ENCODE results near the gene SARDH. TPM values are rescaled to one million over a fixed set of nuclear protein-coding genes. Genes with fewer than 3 reads are reported as not detected.
A peak's percentile ranks its signal among the peaks of the same experiment; 100 is the strongest.
"Not testable (repeated sequence)": the region's sequence is repeated elsewhere in the genome, so short reads cannot be mapped to it uniquely, and the experiment has no call there.

The SARDH gene
- total RNA-seq, 1 donor from 2014 or later: 6.8 TPM

DNA sequence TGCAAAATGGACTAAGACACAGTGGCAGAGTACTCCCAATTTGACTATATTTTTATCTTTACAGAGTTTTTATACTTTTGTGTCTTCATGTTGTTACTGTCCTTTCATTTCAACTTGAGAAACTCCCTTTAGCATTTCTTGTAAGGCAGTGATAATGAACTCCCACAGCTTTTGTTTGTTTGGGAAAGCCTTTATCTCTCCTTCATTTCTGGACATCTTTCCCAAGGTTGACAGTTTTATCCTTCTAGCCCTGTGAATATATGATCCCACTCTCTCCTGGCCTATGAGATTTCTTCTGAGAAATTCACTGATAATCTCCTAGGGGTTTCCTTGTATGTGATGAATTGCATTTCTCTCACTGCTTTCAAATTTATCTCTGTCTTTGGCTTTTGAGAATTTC, 9.2 kb upstream of the SARDH start:
- no peak for DNase-seq (ENCODE audit: extremely low spot score, unreplicated experiment)
- H3K36me3 Mint-ChIP-seq: no peaks in the 10 kb centered on the region
- no peaks in the 10 kb centered on the region for H3K4me1 Mint-ChIP-seq (ENCODE audit: unreplicated experiment)
- TF ChIP-seq, protein P1, sequence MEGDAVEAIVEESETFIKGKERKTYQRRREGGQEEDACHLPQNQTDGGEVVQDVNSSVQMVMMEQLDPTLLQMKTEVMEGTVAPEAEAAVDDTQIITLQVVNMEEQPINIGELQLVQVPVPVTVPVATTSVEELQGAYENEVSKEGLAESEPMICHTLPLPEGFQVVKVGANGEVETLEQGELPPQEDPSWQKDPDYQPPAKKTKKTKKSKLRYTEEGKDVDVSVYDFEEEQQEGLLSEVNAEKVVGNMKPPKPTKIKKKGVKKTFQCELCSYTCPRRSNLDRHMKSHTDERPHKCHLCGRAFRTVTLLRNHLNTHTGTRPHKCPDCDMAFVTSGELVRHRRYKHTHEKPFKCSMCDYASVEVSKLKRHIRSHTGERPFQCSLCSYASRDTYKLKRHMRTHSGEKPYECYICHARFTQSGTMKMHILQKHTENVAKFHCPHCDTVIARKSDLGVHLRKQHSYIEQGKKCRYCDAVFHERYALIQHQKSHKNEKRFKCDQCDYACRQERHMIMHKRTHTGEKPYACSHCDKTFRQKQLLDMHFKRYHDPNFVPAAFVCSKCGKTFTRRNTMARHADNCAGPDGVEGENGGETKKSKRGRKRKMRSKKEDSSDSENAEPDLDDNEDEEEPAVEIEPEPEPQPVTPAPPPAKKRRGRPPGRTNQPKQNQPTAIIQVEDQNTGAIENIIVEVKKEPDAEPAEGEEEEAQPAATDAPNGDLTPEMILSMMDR (conservative IDR thresholded peaks at IDR 0.05): no peak
- H3K27ac Mint-ChIP-seq: no peak overlapping the region
- H3K4me3 Mint-ChIP-seq: no peak overlapping the region
- H3K27me3 Mint-ChIP-seq: peaks cover 25% of the 10 kb centered on the region
- peaks cover 5% of the 10 kb centered on the region for H3K9me3 Mint-ChIP-seq

DNA sequence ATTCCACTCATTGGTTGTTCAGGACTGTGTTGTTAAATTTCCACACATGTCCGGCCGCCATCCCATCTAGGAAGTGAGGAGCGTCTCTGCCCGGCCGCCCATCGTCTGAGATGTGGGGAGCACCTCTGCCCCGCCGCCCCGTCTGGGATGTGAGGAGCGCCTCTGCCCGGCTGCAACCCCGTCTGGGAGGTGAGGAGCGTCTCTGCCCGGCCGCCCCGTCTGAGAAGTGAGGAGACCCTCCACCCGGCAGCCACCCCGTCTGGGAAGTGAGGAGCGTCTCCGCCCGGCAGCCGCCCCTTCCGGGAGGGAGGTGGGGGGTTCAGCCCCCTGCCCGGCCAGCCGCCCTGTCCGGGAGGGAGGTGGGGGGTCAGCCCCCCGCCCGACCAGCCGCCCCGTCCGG, 6.4 kb upstream of the SARDH start:
- DNase-seq (ENCODE audit: extremely low spot score, unreplicated experiment): peak; percentile 40
- not testable (repeated sequence) for H3K4me3 Mint-ChIP-seq; H3K27ac Mint-ChIP-seq; H3K9me3 Mint-ChIP-seq; H3K4me1 Mint-ChIP-seq (ENCODE audit: unreplicated experiment); H3K36me3 Mint-ChIP-seq
- H3K27me3 Mint-ChIP-seq: peaks cover 17% of the 10 kb centered on the region

DNA sequence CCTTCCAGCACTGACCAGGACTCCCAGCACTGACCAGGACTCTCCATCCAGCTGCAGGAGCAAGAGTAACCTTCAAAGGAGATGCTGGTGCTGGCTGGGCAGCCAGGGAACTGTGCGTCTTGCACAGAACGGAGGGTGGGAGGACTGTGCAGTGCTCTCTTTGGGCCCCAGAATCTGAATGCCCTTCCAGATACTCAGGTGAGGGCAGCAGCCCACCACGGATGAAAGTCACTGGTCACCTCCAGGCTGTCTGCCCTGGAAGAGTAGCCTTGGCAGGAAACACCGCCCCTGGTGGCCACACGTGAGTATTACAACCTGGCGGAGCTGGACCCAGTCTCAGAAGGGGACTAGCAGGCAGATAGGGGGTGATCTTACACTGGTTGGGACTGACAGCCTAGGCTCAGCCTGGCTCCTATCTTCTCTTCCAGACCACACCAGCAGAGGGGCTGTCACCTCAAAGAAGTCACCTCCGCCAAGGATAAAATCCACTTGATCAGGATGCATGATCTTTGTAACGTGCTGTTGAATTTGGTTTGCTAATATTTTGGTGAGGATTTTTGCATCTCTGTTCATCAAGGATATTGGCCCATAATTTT, 4.8 kb upstream of the SARDH start:
- H3K4me3 Mint-ChIP-seq: no peak overlapping the region
- TF ChIP-seq, protein P1 (conservative IDR thresholded peaks at IDR 0.05): peak; percentile 99
- H3K9me3 Mint-ChIP-seq: no peaks in the 10 kb centered on the region
- H3K27ac Mint-ChIP-seq: no peak overlapping the region
- H3K36me3 Mint-ChIP-seq: no peaks in the 10 kb centered on the region
- no peaks in the 10 kb centered on the region for H3K4me1 Mint-ChIP-seq (ENCODE audit: unreplicated experiment)
- H3K27me3 Mint-ChIP-seq: peaks cover 7% of the 10 kb centered on the region
- peak; percentile 86 for DNase-seq (ENCODE audit: extremely low spot score, unreplicated experiment)

DNA sequence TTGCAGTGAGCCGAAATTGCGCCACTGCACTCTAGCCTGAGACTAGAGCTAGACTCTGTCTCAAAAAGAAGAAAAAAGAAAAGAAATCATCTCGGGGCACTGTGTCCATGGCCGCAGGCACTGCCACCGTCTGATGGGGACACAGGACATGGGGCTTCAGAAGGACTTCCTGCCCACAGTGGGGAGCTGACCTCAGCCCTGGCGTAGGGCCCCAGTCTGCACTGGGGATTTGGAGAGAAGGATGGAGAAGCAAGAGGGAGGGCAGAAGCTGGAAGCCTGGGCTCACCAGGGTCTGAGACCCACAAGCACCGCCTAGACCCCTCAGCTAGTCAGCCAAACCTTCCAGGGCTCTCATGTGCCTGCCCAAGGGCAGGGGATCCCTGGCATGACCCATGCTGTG, 4.1 kb upstream of the SARDH start:
- DNase-seq (ENCODE audit: extremely low spot score, unreplicated experiment): peak; percentile 55
- peaks cover 4% of the 10 kb centered on the region for H3K27me3 Mint-ChIP-seq
- no peaks in the 10 kb centered on the region for H3K4me1 Mint-ChIP-seq (ENCODE audit: unreplicated experiment)
- TF ChIP-seq, protein P1 (conservative IDR thresholded peaks at IDR 0.05): no peak
- no peak overlapping the region for H3K27ac Mint-ChIP-seq
- no peaks in the 10 kb centered on the region for H3K36me3 Mint-ChIP-seq
- H3K9me3 Mint-ChIP-seq: no peaks in the 10 kb centered on the region
- no peak overlapping the region for H3K4me3 Mint-ChIP-seq

DNA sequence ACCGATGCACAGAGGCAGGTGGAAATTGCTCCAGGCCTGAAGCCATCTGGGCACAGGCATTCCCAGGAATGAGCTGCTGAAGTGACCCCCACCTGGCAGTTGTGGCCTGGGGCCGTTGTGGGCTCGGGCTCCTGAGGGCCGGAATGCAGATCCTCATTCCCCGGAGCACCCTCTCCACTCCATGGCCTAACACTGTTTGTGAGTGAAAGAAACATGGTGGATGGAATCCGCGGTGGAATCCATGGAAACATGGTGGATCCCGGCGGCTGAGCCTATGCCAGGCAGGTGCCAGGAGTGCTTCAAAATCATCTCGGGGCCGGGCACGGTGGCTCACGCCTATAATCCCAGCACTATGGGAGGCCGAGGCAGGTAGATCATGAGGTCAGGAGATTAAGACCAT, 3.6 kb upstream of the SARDH start:
- TF ChIP-seq, protein P1 (conservative IDR thresholded peaks at IDR 0.05): no peak
- peaks cover 4% of the 10 kb centered on the region for H3K27me3 Mint-ChIP-seq

DNA sequence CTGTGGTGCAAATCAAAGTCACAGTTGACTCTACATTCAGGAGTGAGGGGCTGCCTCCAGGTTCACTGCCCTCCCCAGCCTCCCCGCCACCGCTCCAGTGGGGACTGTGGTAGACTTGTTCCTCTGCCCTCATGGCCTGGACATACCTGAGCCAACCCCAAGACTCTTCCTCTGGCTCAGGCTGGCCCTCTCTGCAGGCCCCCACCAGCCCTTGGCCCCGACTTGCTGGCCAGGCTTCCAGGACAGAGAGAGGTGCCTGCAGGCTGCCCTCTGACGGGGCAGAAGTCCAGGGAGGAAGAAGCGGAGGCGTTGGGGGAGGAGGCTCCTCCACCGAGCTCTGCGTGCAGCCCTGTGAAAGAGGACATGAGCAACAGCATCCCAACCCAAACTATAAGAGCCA, 2.8 kb upstream of the SARDH start:
- Mint-ChIP-seq H3K27me3 (peaks cover 4% of the 10 kb centered on the region), H3K36me3 (no peaks in the 10 kb centered on the region), H3K4me3 (no peak overlapping the region), H3K27ac (no peak overlapping the region), H3K4me1 (ENCODE audit: unreplicated experiment) (peaks cover 7% of the 10 kb centered on the region), H3K9me3 (no peaks in the 10 kb centered on the region)
- TF ChIP-seq, protein P1 (conservative IDR thresholded peaks at IDR 0.05): no peak
- peak; percentile 62 for DNase-seq (ENCODE audit: extremely low spot score, unreplicated experiment)

More for the DNA sequence above, 3.6 kb upstream of the SARDH start:
- peak; percentile 57 for DNase-seq (ENCODE audit: extremely low spot score, unreplicated experiment)
- Mint-ChIP-seq H3K4me3 (no peak overlapping the region), H3K36me3 (no peaks in the 10 kb centered on the region), H3K9me3 (no peaks in the 10 kb centered on the region), H3K27ac (no peak overlapping the region), H3K4me1 (ENCODE audit: unreplicated experiment) (peaks cover 2% of the 10 kb centered on the region)

Data from type B pancreatic cell (in vitro differentiated cells).